WTC11 (cell line): ENCODE data around the gene MTX2.

Experiments
- MAX ChIP-seq: sonication (generic); formaldehyde crosslinking; IDR thresholded peaks from 2 replicates; pipeline ENCODE4 v1.8.0; 2022; ENCODE audit warnings: mild to moderate bottlenecking, missing genetic modification reagents
- TEAD4 ChIP-seq: sonication (generic); formaldehyde crosslinking; IDR thresholded peaks from 2 replicates; pipeline ENCODE4 v1.8.0; 2022; ENCODE audit warnings: mild to moderate bottlenecking, missing genetic modification reagents

GRCh38 chr2:176239031-176239430 lies 30.2 kb upstream of the MTX2 start:
- TF ChIP-seq MAX (CRISPR knock-in tag) (no peak), TEAD4 (CRISPR knock-in tag) (no peak)
